NCI-H446 (cell line): ENCODE results near the gene DMKN.

Experiments used
- DNase-seq, 2 experiments: peaks; one replicate each; lab custom pipeline; 2025; lab: John Stamatoyannopoulos, UW

DMKN gene

GRCh38 chr19:35525873-35526272 lies 12.4 kb upstream of the DMKN start:
- no peak for DNase-seq

- no peak for DNase-seq
Observed at GRCh38 chr19:35524181-35524837, 10.9 kb upstream of the DMKN start.

- DNase-seq = no peak
Observed at GRCh38 chr19:35522745-35523327, 9.4 kb upstream of the DMKN start.

DNA sequence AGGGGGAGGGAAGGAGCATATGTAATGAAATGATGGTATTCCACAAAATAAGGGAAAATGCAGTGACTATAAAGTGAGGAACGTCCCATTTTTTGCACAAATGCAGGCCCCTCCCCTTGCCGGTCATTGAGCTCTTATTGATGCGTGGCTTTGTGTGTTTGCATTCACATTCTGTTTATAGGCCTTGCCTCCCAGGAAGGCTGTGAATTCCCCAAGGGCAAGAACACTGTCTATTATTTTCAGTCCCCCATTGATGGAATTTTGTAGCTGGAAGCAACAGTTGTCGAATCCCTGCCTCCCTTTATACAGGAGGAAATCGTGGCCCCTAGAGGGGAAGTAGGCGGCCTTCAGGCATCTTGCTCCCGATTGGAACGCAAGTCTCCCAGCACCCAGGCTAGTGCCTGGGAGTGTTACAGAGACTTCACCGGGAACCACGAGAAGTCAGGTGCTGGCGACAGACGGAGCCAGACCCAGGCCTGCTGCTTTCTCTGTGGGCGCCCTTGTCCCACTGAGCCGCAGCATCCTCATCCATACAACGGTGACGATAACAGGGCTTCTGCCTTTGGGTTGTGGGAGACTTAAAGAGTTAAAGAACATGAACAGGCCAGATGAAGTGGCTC lies 7.8 kb upstream of the DMKN start:
- DNase-seq = no peak

DNA sequence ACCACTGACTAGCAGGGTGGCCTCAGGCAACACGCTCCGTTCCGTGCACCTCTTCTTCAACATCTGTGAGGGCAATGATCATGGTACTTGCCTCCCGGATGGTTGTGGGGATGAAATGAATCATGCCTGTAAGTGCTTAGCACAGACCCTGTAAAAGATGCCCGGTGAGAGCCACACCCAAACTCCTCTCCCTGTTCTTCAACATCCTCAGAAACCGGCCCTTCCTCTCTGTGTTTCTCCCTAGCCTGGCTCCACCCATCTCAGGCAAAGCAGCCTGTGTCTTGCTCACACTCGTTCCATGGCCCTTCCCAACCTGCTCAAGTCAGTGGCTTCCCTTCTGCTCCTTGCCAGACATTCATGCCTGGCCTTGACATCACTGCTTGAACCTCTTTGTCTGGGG lies 5.8 kb upstream of the DMKN start:
- DNase-seq = no peak

GRCh38 chr19:35518313-35518712 lies 4.9 kb upstream of the DMKN start:
- no peak for DNase-seq

DNA sequence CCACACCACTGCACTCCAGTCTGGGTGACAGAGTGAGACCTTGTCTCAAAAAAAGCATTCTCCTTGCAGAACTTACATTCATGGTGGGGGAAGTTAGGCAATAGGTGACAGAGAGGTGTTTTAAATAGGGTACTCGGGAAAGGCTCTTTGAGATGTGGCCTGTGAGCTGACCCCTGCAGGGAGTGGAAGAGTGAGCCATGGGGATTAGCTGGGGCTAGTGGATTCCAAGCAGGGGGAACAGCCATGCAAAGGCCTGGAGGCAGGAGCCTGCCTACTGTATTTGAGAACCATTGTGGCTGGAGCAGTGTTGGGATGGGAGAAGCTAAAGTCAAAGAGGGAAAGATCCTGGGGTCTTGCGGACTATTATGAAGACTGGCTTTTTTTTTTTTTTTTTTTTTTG lies 3.9 kb upstream of the DMKN start:
- DNase-seq = no peak

- DNase-seq = no peak
Observed at GRCh38 chr19:35516310-35516709, 2.9 kb upstream of the DMKN start.

DNA sequence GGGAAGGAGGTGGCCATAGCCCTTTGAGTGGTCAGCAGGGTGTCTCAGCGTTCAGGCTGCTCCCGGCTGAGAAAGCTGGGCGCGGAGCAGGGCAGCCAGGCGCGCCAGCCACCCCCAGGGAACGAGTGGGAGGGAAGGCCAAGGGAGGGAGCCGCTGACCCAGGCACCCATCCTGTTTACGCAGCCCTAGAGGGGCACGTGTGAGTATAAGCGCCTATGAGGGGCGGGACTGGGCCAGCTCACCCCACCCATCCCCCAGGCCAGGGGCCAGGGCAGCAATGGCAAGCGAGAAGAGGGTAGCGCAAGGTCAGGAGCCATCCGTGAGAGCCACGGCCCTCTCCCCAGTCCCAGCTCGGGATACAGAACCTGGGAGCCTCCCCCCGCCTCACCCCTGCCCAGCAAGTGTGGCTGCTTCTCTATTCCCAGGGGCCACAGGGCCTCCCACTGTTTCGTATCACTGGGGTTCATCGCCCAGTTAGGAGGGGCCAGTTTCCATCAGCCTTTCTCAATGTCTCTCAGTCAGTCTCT lies 897 bp upstream of the DMKN start:
- DNase-seq = no peak

DNA sequence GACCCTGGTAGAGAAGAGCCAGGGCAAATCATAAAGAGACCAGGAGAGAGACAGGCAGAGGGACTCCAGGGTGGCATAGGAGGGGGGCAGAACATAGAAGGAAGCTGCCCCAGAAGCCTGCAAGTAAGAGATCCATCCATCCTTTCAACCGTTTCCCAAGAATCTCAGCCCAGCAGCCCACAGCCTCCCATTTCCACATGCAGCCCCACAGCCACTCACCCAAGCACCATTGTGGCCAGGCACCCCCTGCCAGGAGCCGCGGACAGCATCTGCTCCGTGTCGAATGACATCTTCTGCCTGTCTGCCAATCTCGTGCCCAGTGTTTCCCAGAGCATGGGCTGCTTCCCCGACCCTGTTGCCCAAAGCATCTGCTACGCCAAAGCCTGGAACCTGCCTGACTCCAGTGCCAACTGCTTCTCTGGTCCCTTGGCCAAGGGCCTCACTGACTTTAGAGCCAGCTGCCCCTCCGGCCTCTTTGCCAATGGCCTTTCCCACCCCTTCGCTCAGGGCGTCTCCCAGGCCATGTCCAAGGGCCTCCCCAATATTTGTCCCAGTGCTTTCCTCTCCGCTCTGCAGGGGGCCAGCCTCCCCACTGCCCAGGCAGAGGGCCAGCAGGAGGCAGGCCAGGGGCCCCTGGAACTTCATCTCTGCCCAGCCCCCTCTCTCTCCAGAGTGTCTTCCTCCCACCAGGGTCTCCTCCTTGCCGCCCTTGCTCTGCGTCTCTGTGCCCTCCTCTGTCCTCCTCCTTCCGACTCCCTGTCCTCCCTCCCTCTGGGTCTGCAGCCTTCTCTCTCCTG lies 420 bp downstream of the DMKN start:
- peak in 1 of 2 experiments; percentile 7 for DNase-seq

- no peak for DNase-seq
Observed at GRCh38 chr19:35511337-35511736, 2.1 kb downstream of the DMKN start.

- DNase-seq = no peak
Observed at GRCh38 chr19:35510626-35510964, 2.9 kb downstream of the DMKN start.

DNA sequence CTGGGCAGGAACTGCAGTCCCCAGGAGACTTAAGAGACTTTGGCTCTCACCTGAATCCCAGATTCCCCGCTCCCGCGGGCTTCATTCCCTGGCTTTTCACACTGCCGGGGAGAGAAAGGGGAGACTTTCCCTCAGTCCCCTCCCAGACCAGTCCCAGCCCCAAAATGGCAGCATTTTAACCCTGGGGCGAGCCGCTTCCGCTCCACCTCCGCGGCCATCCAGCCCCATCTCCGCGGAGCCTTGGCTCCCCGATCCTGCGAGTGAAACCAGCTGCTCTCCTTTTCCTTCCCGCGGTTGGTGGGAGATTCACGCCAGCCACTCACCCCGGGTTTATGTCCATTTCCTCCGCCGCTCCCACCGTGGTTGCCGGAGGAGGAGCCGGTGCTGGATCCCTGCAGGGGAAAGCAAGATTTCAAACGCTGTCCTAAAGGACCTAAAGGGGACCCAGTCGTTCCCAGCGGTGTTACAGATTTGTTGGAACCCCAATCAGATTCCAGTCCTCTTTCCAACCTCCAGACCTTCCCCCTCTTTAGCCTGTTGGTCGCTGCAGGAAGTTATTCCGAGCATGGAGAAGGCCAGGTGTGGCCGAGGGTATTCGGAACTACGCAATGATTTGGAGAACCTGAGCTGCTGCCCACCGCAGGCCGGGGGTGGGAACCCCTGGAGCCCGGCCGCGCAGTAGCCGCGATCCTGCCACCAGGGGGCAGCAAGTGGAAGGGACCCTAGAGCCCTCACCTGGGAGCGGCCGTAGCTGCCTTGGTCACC lies 3.4 kb downstream of the DMKN start:
- peak in 1 of 2 experiments; percentile 43 for DNase-seq

GRCh38 chr19:35509018-35509652 lies 4.3 kb downstream of the DMKN start:
- no peak for DNase-seq

DNA sequence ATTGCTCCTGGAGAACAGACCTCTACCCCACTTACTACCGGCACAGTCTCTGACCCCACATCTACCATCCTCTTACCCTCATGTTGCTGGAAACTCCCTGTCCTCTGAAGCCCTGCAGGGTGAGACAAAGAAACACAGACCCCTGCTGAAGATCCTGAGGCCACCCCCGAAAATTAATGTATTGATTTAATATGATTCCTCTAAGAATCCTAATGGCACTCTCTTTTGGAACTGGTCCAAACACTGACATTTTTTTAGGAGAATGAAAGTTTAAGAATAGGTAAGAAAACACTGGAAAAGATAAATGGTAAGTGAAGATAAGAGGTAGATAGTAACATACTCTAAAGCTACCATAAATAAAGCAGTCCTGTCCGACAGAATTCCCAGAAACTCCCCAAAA lies 5.3 kb downstream of the DMKN start:
- DNase-seq = no peak

DNA sequence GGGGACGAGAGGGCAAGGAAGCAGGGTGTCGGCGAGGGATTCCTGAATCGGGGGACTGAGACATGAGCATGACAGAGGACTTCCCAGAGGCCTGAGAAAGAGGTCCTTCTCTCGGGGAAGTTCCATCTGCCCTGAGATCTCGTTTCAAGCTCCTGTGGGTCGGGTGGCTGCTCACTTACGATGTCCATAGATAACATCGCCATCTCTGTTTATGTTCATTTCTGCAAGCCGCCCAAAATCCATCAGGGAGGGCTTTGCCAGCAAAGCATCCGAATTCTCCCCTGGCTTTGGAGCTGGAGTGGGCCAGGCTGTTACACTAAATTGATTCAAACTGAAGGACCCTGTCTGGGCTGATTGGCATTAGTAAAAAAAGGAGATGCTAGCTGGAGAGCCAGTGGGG lies 5.9 kb downstream of the DMKN start:
- DNase-seq = no peak

DNA sequence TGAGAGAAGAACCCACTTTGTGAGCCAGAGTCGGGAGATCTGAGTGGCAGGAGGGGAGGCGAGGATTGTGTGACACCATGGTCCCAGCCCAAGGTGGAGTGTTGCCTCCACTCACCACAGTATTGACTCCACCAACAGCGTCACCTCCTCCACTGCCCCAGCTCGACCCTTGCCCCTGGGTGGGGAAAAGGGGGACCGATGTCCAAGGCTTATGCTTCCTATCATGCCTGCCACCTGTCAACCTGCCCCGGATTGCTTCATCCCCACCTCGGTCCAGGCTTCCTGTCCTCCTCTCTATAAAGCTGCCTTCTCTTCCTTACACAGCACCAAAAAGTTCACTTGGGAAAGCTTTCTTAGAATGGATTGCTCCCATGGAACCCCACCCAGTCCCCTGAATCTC lies 7.4 kb downstream of the DMKN start:
- no peak for DNase-seq

- no peak for DNase-seq
Observed at GRCh38 chr19:35502751-35503150, 10.7 kb downstream of the DMKN start.

GRCh38 chr19:35501684-35502083 lies 11.8 kb downstream of the DMKN start:
- no peak for DNase-seq

DNA sequence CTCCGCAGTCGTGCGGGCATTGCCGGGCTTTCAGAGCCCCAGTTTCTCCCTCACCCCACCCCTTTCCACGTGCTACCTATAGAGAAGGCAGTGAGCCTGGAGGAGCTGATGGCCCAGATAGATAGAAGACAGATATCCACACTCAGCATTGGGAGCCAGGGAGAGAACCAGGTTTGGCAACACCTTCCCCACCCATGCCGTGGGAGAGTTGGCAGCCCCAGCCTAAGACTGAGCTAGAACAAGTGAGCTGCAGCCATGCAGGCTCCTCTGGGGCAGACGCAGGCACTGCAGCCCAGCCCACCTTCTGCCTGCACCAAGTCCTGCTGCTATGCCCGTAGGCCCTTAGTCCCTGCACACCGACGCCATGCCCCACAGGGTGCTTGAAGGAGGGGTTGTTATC lies 12.8 kb downstream of the DMKN start:
- no peak for DNase-seq

DNA sequence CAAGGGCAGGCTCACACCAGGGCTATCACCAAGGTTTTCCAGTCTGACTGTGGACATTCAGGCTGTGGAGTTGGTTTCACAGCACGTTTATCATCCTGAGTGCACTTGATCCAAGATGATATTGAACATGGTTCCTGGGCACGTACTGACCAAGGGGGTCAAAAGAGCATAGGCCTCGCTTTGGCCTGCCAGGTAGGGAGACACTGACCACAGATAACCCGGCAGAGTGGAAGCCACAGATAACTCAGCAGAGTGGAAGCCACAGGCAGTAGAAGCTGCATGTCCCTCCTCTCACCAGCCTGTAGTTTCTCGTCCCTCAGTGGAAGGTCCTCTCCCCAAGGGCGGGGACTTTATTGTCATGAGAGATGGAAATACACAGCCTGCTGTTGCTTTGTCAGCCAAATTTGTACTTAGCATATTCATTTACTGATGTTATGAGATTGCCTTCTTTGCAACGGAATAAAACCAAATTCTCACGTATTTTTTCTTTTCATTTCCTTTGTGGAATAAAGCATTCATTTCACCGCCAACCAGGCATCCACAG lies 14.4 kb downstream of the DMKN start:
- DNase-seq = no peak
